Activated naive CD8-positive, alpha-beta T cell treated with anti-CD3 and anti-CD28 coated beads, Interleukin-2, amount 10 ng/mL, durations not matched to agents 7 days and 5 days (primary cell): ENCODE results near the gene ABLIM3. TPM values are rescaled to one million over a fixed set of nuclear protein-coding genes. Genes with fewer than 3 reads are reported as not detected.

Source experiments
- ATAC-seq: fragments of 150-1000 bp; cut with Tn5 transposase; one replicate; pipeline ENCODE4 v1.10.0; 2021; ENCODE audit warnings: low read depth, moderate library complexity
- POLR2A ChIA-PET: fragments of 350-600 bp; sonication (Branson Sonifier 250); formaldehyde crosslinking; loops from one replicate; lab custom pipeline; 2021; ENCODE audit warnings: antibody characterized with exemption; lab: Charles Lee
- DNase-seq: peaks from one replicate; pipeline ENCODE4 v3.0.0; 2021
- H3K27ac Mint-ChIP-seq: one replicate; pipeline ENCODE4 v1.8.0; 2022; ENCODE audit warnings: mild to moderate bottlenecking, mixed read lengths
- H3K27me3 Mint-ChIP-seq: one replicate; pipeline ENCODE4 v1.8.0; 2022; ENCODE audit warnings: mild to moderate bottlenecking, moderate library complexity, mixed read lengths
- H3K36me3 Mint-ChIP-seq: one replicate; pipeline ENCODE4 v1.8.0; 2021; ENCODE audit warnings: mild to moderate bottlenecking, mixed read lengths
- H3K4me1 Mint-ChIP-seq: one replicate; pipeline ENCODE4 v1.8.0; 2021; ENCODE audit warnings: mixed read lengths
- H3K4me3 Mint-ChIP-seq: one replicate; pipeline ENCODE4 v1.8.0; 2022; ENCODE audit warnings: mild to moderate bottlenecking, moderate library complexity, mixed read lengths
- H3K9me3 Mint-ChIP-seq: one replicate; pipeline ENCODE4 v1.8.0; 2021; ENCODE audit warnings: mixed read lengths
- total RNA-seq, 2 experiments: library from RNA; stranded (reverse); gene quantifications; one replicate each; pipeline ENCODE4 v1.2.3, GENCODE V29; 2021

Gene ABLIM3
- total RNA-seq, 2 experiments from 2014 or later = not detected

DNA sequence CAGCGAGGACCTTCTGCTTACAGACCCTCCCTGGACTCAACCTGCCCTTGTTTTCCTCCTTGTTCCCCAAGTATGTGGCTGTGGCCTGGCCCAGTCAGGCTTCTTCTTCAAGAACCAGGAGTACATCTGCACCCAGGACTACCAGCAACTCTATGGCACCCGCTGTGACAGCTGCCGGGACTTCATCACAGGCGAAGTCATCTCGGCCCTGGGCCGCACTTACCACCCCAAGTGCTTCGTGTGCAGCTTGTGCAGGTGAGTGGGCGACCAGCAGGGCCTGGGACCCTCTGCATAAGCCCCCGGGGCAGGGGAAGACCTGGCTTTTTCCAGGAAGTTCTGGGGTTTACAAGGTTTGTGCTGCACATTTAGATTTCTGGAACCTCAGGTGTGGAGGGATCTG lies 56.9 kb downstream of the ABLIM3 start:
- H3K27me3 Mint-ChIP-seq = peaks cover 2% of the 10 kb centered on the region
- ATAC-seq = no peak
- no peaks in the 10 kb centered on the region for H3K9me3 Mint-ChIP-seq
- no peaks in the 10 kb centered on the region for H3K36me3 Mint-ChIP-seq
- POLR2A ChIA-PET = no interaction called here
- no peak overlapping the region for H3K27ac Mint-ChIP-seq
- H3K4me3 Mint-ChIP-seq = no peak overlapping the region
- DNase-seq = no peak
- H3K4me1 Mint-ChIP-seq = no peaks in the 10 kb centered on the region

DNA sequence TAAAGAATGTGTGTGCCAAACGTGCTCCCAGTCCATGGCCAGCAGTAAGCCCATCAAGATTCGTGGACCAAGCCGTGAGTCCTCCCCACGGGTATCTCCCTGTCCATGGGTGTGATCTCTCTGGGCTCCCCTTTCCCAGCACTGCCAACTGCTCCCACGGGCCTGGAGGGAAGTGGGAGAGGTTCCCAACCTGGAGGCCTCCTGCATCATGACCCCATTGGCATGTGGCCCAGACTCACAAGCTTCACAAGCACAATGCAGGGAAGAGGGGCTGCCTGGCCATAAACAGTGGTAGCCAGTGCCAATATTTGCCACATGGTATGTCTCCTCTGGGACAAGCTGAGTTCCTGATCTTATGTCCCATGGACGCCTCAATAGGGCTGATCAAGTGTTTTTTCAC lies 59.1 kb downstream of the ABLIM3 start:
- peaks cover 2% of the 10 kb centered on the region for H3K27me3 Mint-ChIP-seq
- no peaks in the 10 kb centered on the region for H3K9me3 Mint-ChIP-seq
- no peak overlapping the region for H3K27ac Mint-ChIP-seq
- DNase-seq = no peak
- POLR2A ChIA-PET = no interaction called here
- H3K4me1 Mint-ChIP-seq = no peaks in the 10 kb centered on the region
- H3K4me3 Mint-ChIP-seq = no peak overlapping the region
- no peaks in the 10 kb centered on the region for H3K36me3 Mint-ChIP-seq
- ATAC-seq = no peak

DNA sequence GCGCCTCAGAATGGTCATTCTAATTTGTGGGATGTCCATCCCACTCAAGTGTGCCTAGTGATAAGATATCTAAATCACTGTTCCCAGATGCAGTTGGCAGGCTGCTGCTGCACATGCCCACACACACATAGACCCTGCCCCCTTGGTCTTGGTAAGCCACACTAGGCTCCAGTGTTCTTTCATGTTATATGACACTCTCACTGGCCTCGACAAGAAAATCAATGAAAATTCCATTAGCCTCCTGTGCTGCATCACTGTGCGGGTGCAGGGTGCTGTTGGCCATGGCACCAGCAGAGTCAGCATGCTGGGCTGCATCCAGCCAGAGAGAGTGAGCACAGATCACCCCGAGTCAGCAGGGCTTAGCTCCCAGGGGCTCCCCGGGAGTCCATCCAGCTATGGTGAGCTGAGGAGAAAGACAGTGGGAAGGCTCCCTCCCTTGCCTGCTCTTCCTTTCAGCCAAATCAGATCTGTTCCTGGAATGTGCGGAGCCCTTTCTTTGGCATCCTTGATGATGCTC lies 59.9 kb downstream of the ABLIM3 start:
- no peak for ATAC-seq
- no peak overlapping the region for H3K27ac Mint-ChIP-seq
- no peaks in the 10 kb centered on the region for H3K9me3 Mint-ChIP-seq
- H3K4me1 Mint-ChIP-seq = no peaks in the 10 kb centered on the region
- POLR2A ChIA-PET = no interaction called here
- no peak for DNase-seq
- no peaks in the 10 kb centered on the region for H3K36me3 Mint-ChIP-seq
- peaks cover 2% of the 10 kb centered on the region for H3K27me3 Mint-ChIP-seq
- H3K4me3 Mint-ChIP-seq = no peak overlapping the region

DNA sequence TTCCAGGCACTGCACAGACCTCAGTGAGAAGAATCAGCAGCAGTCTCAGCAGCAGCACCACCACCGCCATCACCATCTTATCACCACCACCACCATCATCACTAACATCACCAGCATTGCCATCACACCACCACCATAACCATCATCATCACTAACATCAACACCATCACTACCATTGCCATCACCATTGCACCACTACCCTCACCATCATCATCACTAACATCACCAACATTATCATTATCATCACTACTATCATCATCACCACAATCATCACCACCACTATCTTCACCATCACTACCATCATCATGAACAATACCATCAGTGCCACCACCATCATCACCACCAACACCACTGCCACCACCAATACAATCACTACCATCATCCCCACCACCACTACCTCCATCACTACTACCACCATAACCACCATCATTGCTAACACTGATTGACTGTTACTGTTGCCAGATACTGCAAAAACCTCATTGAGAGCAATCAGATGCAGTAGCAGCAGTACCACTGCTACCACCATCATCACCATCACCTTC lies 61.7 kb downstream of the ABLIM3 start:
- Mint-ChIP-seq H3K9me3 (no peaks in the 10 kb centered on the region), H3K27ac (no peak overlapping the region), H3K4me3 (no peak overlapping the region), H3K36me3 (no peaks in the 10 kb centered on the region), H3K27me3 (peaks cover 2% of the 10 kb centered on the region), H3K4me1 (no peaks in the 10 kb centered on the region)
- ATAC-seq = no peak
- POLR2A ChIA-PET = no interaction called here
- DNase-seq = no peak

DNA sequence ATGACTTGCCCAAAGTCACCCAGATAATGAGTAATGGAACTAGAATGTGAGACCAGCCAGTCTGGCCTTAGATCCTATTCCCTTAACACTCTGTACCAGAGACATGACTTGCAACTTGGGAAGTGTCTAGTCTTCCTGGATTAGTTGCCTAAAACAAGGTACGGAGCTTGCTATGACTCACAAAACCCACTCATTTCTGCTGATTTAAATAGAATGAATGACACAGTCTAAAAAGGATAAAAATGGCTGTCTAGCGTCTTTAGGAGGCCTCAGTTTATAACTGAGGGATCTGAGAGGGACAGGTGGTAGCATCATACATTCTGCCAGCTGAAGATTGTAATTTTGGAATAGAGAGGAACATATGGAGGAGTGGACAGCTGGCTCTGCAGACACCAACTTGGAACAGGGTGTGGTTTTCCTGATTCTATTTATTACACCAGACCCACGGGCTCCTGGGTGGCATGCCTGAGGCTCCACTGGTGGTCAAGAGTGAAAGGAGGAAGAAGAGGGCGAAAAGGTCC lies 62.7 kb downstream of the ABLIM3 start:
- no peak overlapping the region for H3K4me3 Mint-ChIP-seq
- H3K27ac Mint-ChIP-seq = no peak overlapping the region
- ATAC-seq (no peak), DNase-seq (no peak)
- H3K9me3 Mint-ChIP-seq = no peaks in the 10 kb centered on the region
- POLR2A ChIA-PET = no interaction called here
- H3K27me3 Mint-ChIP-seq = no peaks in the 10 kb centered on the region
- no peaks in the 10 kb centered on the region for H3K36me3 Mint-ChIP-seq
- no peaks in the 10 kb centered on the region for H3K4me1 Mint-ChIP-seq

DNA sequence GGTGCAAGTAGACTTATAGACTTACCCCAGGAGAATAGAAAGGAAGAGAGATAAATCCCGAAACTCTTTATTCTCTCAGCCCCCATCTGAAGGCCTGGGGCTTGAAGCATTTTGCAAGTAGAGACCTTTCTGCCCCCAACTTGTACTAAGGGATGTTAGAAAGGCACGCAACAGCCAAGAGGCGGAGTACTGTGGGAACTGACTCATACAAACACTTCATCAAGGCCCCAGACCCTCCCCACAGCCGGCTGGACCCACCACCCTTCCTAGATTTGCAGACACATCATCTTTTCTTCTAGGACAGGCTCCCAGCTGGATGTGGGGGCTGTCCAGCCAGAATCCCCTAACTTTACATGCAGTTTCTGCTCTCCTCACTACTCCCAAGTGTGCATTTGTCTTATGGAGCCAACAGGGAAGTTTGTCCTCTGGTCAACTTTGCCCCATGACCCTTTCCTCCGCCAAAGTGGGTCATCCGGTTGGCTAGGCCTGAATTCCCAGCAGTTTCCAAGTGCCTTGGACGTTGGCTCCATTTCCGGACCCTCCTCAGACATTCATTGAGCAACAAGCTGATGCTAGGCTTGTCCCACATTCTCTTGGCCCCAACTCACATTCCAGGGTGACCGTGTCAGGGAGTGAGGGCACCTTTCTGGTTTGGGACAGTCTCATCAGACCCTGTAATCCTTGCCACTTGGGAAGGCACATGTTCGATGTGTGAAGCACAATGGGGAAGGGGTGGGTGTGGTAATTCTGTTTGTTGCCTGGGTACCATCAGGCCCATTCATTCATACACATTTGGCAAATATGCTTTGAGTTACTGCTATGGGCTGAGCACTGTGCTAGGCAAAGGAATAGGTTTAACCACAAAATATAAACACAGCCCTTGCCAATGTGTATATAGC lies 64.6 kb downstream of the ABLIM3 start:
- DNase-seq (no peak), ATAC-seq (no peak)
- no peak overlapping the region for H3K4me3 Mint-ChIP-seq
- H3K27me3 Mint-ChIP-seq = no peaks in the 10 kb centered on the region
- no peaks in the 10 kb centered on the region for H3K36me3 Mint-ChIP-seq
- no peaks in the 10 kb centered on the region for H3K4me1 Mint-ChIP-seq
- H3K27ac Mint-ChIP-seq = no peak overlapping the region
- POLR2A ChIA-PET = no interaction called here
- no peaks in the 10 kb centered on the region for H3K9me3 Mint-ChIP-seq

DNA sequence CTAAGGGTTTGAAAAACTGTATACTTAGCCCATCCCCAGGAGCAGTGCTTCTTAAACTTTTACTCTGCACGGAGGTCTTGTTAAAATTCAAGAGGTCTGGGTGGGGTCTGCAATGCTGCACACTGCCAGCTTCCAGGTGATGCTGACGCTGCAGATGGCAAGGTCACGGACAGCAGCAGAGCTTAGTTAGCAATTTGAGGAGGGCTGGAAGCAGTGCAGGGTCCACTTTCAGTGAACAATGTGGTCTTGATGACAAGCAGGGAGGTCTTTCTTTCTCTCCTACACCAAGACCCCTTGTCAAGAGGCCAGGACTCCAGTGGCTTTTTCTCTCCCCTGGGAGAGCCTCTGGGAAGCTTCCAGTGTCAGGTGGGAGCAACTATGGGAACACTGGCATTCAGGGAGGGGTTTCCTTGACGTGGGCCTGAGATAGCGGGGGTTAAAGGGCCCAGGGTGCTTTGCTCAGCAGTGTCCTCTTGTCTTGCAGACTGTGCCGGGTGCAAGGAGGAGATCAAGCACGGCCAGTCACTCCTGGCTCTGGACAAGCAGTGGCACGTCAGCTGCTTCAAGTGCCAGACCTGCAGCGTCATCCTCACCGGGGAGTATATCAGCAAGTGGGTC lies 65.3 kb downstream of the ABLIM3 start:
- Mint-ChIP-seq H3K4me3 (no peak overlapping the region), H3K4me1 (peaks cover 3% of the 10 kb centered on the region), H3K9me3 (no peaks in the 10 kb centered on the region), H3K36me3 (no peaks in the 10 kb centered on the region), H3K27ac (no peak overlapping the region), H3K27me3 (no peaks in the 10 kb centered on the region)
- POLR2A ChIA-PET = no interaction called here
- no peak for ATAC-seq
- no peak for DNase-seq

DNA sequence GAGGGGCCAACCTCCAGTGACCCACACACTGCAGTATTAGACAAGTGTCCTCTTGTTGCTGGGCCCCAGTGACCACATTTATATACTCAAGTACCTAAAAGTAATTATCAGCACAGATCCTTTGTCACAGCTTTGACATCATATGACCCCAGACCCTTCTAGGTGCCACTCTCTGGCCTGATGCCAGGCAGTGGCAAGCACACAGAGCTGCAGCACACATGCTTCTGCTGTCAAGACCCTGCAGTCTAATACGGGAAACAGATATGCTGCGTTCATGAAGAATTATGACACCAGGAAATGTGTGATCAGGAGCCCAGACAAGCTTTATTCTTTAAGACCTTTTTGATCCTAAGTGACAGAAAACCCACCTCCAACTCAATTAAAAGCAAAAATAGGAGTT lies 66.5 kb downstream of the ABLIM3 start:
- no peak overlapping the region for H3K4me3 Mint-ChIP-seq
- no peaks in the 10 kb centered on the region for H3K36me3 Mint-ChIP-seq
- H3K4me1 Mint-ChIP-seq = peaks cover 3% of the 10 kb centered on the region
- H3K27me3 Mint-ChIP-seq = no peaks in the 10 kb centered on the region
- ATAC-seq (no peak), DNase-seq (no peak)
- POLR2A ChIA-PET = no interaction called here
- H3K9me3 Mint-ChIP-seq = no peaks in the 10 kb centered on the region
- H3K27ac Mint-ChIP-seq = no peak overlapping the region

DNA sequence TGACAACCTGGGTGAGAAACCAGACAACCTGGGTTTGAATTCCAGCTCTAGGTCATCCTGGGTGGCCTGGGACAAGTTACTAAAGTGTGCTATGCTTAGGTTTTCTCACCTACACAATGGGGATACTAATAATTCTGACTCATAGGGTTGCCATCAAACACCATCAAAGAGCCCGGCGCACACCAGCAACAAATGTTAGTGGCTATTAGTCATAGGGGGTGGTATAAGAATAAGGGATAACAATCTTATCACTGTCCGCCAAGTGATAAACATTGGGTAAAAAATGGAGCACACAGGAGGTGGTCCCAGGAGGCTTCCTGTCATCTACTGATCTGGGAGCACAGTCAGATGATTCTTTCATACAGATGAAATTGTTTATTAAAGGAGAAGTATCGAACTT lies 68.9 kb downstream of the ABLIM3 start:
- DNase-seq = no peak
- Mint-ChIP-seq H3K36me3 (no peaks in the 10 kb centered on the region), H3K4me1 (peaks cover 3% of the 10 kb centered on the region), H3K9me3 (no peaks in the 10 kb centered on the region), H3K27me3 (no peaks in the 10 kb centered on the region), H3K27ac (no peak overlapping the region), H3K4me3 (no peak overlapping the region)
- POLR2A ChIA-PET = no interaction called here
- no peak for ATAC-seq

GRCh38 chr5:149210968-149211490 lies 69.7 kb downstream of the ABLIM3 start:
- no peaks in the 10 kb centered on the region for H3K9me3 Mint-ChIP-seq
- ATAC-seq (no peak), DNase-seq (no peak)
- H3K4me1 Mint-ChIP-seq = peaks cover 3% of the 10 kb centered on the region
- no peak overlapping the region for H3K27ac Mint-ChIP-seq
- H3K4me3 Mint-ChIP-seq = no peak overlapping the region
- H3K27me3 Mint-ChIP-seq = no peaks in the 10 kb centered on the region
- H3K36me3 Mint-ChIP-seq = no peaks in the 10 kb centered on the region
- POLR2A ChIA-PET = no interaction called here

DNA sequence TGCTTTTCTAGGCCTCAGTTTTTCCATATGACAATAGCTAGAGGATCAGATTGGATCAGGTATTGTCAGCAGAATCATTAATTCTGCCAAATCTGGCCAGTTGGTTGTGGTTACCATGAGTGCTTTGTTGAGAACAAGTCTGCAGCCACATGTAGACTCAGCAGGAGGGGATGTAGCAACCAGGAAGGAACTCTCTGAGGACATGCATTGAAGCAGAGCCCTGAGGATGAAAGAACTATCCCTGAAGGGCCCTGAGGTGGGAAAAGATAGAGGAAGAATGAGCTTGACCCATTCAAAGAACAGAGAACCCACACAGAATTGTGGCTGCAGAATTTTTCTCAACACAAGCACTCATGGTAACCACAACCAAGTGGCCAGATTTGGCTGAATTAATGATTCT lies 70.3 kb downstream of the ABLIM3 start:
- H3K9me3 Mint-ChIP-seq = no peaks in the 10 kb centered on the region
- ATAC-seq (no peak), DNase-seq (no peak)
- POLR2A ChIA-PET = no interaction called here
- peaks cover 3% of the 10 kb centered on the region for H3K4me1 Mint-ChIP-seq
- no peaks in the 10 kb centered on the region for H3K27me3 Mint-ChIP-seq
- H3K4me3 Mint-ChIP-seq = no peak overlapping the region
- H3K36me3 Mint-ChIP-seq = no peaks in the 10 kb centered on the region
- no peak overlapping the region for H3K27ac Mint-ChIP-seq

DNA sequence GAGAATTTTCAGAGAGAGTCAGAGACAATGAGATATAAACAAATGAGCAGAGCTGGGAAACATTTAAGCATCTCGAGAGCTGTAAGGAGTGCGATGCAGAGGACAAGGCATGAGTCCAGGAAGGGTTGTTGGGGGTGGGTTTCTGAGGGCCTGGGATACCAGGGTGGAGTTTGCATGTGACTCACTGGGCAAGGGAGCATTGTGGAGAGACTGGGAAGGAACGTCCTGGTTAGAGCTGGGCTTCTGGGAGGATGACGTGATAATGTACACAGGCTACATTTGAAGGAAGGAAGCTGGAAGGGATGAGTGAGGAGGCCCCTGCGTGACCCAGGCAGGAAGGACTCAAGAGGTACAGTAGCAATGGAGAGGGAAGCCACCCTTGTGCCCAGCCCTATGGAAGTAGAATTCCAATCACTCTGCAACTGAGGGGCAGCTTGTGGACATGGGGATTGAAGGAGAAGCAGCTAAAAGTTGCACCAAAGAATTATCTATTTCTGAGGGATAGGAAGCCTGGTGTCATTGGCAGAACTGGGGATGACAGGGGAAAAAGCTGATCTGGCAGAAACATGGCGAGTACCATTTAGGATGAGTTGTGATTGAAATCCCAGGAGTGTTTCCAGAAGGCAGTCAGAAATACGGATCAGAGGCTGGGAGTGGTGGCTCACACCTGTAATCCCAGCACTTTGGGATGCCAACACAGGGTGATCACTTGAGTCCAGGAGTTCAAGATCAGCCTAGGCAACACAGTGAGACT lies 71.1 kb downstream of the ABLIM3 start:
- DNase-seq (no peak), ATAC-seq (no peak)
- H3K4me1 Mint-ChIP-seq = peaks cover 3% of the 10 kb centered on the region
- H3K27ac Mint-ChIP-seq = no peak overlapping the region
- H3K4me3 Mint-ChIP-seq = no peak overlapping the region
- H3K27me3 Mint-ChIP-seq = no peaks in the 10 kb centered on the region
- H3K9me3 Mint-ChIP-seq = no peaks in the 10 kb centered on the region
- POLR2A ChIA-PET = no interaction called here
- no peaks in the 10 kb centered on the region for H3K36me3 Mint-ChIP-seq
